DOHH2 (cell line): Measurements from ENCODE around the gene ISCA2.

ENCODE experiments used
- H3F3A ChIP-seq: fragments of 200-600 bp; sonication (generic), shearing (Covaris generic); 2 replicates; pipeline ENCODE4 v1.6.0; 2016; ENCODE audit warnings: antibody characterized with exemption, mild to moderate bottlenecking; ENCODE audit not compliant: control insufficient read depth, insufficient read depth
- H3K27ac ChIP-seq: fragments of 200-600 bp; sonication (generic); 2 replicates; pipeline ENCODE4 v1.5.1; 2014; ENCODE audit warnings: low read depth, mild to moderate bottlenecking, low read length, moderate library complexity
- H3K27me3 ChIP-seq: fragments of 200-600 bp; sonication (generic); 2 replicates; pipeline ENCODE4 v1.6.1; 2014; ENCODE audit warnings: mild to moderate bottlenecking, low read length, mixed read lengths; ENCODE audit not compliant: control insufficient read depth
- H3K36me3 ChIP-seq: fragments of 200-600 bp; sonication (generic); 2 replicates; pipeline ENCODE4 v1.6.1; 2014; ENCODE audit warnings: mild to moderate bottlenecking, low read length, moderate library complexity, mixed read lengths; ENCODE audit not compliant: control insufficient read depth
- H3K4me1 ChIP-seq: fragments of 200-600 bp; sonication (generic); 2 replicates; pipeline ENCODE4 v1.6.1; 2014; ENCODE audit warnings: mild to moderate bottlenecking, low read length, mixed read lengths; ENCODE audit not compliant: control insufficient read depth
- H3K4me2 ChIP-seq: fragments of 200-600 bp; sonication (generic); 2 replicates; pipeline ENCODE4 v1.6.0; 2014; ENCODE audit warnings: mild to moderate bottlenecking, low read length, moderate library complexity
- H3K4me3 ChIP-seq: fragments of 200-600 bp; sonication (generic); 2 replicates; pipeline ENCODE4 v1.5.1; 2014; ENCODE audit warnings: mild to moderate bottlenecking, low read length, mixed read lengths
- H3K79me2 ChIP-seq: fragments of 200-600 bp; sonication (generic); 2 replicates; pipeline ENCODE4 v1.6.1; 2014; ENCODE audit warnings: mild to moderate bottlenecking, low read length, mixed read lengths; ENCODE audit not compliant: control insufficient read depth
- H3K9me2 ChIP-seq: fragments of 200-600 bp; sonication (generic); replicated peaks from 2 replicates; pipeline ENCODE4 v1.6.1; 2014; ENCODE audit warnings: mild to moderate bottlenecking, low read length, mixed read lengths; ENCODE audit not compliant: control insufficient read depth
- H3K9me3 ChIP-seq: fragments of 200-600 bp; sonication (generic); 2 replicates; pipeline ENCODE4 v1.6.1; 2014; ENCODE audit warnings: antibody characterized with exemption, low read length, mixed read lengths; ENCODE audit not compliant: control insufficient read depth, insufficient read depth
- H4K20me1 ChIP-seq: fragments of 200-600 bp; sonication (generic); 2 replicates; pipeline ENCODE4 v1.6.0; 2014; ENCODE audit warnings: low read depth, mild to moderate bottlenecking, antibody characterized with exemption, low read length, moderate library complexity; ENCODE audit not compliant: control insufficient read depth, insufficient read depth
- EZH2phosphoT487 ChIP-seq: fragments of 200-600 bp; sonication (generic); IDR thresholded peaks from 2 replicates; pipeline ENCODE4 v1.6.1; 2017; ENCODE audit warnings: borderline replicate concordance, mild to moderate bottlenecking, antibody characterized with exemption, low read length, moderate library complexity, mixed read lengths
- TF ChIP-seq, protein P1 (sequence below): fragments of 200-600 bp; sonication (generic); IDR thresholded peaks from one replicate; pipeline ENCODE4 v1.5.1; 2014; ENCODE audit warnings: antibody characterized with exemption, mild to moderate bottlenecking, low read depth, low read length; ENCODE audit not compliant: poor library complexity, severe bottlenecking

The ISCA2 gene

DNA sequence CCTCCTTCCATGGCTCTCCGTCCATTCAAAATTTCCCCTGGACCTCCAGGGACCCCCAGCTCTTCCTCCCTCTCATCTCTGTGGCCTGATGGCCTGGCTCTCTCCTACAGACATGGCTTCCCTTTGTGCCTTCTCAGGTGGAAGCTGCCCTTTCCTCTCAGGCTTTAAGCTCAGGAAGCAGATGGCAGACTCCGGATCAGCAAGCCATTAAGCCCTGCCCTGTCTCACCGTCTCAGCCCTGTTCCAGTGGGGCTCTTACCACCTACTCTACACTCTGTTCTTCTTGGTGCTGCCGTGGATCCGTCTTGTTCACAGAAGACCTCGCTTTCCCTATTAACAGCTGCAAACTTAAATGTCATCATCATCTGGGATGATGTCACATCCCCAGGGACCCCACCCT lies 33.6 kb upstream of the ISCA2 start:
- Histone ChIP-seq H3K4me1 (no peaks in the 10 kb centered on the region), H3K27me3 (0 out of 2 replicates have a peak, but pooled peaks cover 3% of the 10 kb centered on the region), H3K9me3 (no peaks in the 10 kb centered on the region)

DNA sequence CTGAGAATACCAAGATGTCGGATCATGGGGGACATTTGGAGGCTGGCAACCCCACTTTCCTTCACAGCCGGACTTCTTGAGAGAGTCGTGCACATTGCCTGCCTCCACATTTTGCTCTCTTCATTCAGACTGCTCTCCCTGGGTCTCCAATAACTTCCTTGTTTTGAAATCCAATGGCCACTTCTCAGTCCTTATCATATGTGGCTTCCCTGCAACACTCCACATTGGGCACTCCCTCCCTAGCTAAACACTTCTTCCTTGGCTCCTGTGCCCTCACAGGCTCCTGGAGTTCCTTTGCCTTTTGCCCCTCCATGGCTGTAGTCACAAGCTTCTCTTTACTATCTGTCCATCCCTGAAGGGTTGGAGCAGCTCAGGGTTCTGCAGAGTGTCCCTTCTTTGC lies 30.6 kb upstream of the ISCA2 start:
- Histone ChIP-seq H3K27ac (no peak overlapping the region), H3K79me2 (no peaks in the 10 kb centered on the region), H3K4me2 (no peak overlapping the region), H3K27me3 (peaks cover 3% of the 10 kb centered on the region; the same call in 1 of the 2 replicates), H3K4me3 (no peak overlapping the region), H3K36me3 (no peaks in the 10 kb centered on the region), H3F3A (no peaks in the 10 kb centered on the region), H3K9me3 (no peaks in the 10 kb centered on the region), H3K4me1 (no peaks in the 10 kb centered on the region), H3K9me2 (no peaks in the 10 kb centered on the region), H4K20me1 (no peaks in the 10 kb centered on the region)
- TF ChIP-seq, protein P1, sequence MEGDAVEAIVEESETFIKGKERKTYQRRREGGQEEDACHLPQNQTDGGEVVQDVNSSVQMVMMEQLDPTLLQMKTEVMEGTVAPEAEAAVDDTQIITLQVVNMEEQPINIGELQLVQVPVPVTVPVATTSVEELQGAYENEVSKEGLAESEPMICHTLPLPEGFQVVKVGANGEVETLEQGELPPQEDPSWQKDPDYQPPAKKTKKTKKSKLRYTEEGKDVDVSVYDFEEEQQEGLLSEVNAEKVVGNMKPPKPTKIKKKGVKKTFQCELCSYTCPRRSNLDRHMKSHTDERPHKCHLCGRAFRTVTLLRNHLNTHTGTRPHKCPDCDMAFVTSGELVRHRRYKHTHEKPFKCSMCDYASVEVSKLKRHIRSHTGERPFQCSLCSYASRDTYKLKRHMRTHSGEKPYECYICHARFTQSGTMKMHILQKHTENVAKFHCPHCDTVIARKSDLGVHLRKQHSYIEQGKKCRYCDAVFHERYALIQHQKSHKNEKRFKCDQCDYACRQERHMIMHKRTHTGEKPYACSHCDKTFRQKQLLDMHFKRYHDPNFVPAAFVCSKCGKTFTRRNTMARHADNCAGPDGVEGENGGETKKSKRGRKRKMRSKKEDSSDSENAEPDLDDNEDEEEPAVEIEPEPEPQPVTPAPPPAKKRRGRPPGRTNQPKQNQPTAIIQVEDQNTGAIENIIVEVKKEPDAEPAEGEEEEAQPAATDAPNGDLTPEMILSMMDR, result no peak
- TF ChIP-seq EZH2phosphoT487, result no peak

More for the DNA sequence above, 33.6 kb upstream of the ISCA2 start:
- Histone ChIP-seq H3K4me2 (no peak overlapping the region), H3K9me2 (no peaks in the 10 kb centered on the region), H3K79me2 (no peaks in the 10 kb centered on the region), H3K27ac (no peak overlapping the region), H3K36me3 (no peaks in the 10 kb centered on the region), H3K4me3 (no peak overlapping the region), H3F3A (no peaks in the 10 kb centered on the region), H4K20me1 (no peaks in the 10 kb centered on the region)
- TF ChIP-seq, protein P1, result no peak
- no peak for TF ChIP-seq EZH2phosphoT487

DNA sequence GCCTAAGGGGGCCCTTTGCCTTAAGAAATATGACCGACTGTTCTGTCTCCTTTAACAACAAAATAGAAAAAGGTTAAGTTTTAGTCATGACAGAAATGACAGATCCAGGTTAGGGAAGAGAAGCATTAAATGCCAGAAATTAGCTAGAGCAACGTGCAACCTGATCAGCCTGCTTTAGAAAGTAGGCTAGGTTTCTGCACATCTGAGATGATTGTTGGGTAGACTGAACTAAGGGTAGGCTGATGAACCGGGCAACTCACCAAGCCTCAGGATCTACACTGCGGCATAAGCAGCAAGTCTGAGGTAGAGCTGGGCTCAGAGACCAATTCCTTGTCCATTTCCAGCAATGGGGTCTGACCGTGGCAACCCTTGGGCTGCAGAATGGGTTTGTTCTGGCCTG lies 29.9 kb upstream of the ISCA2 start:
- no peak for TF ChIP-seq EZH2phosphoT487
- TF ChIP-seq, protein P1, result no peak
- Histone ChIP-seq H3K36me3 (no peaks in the 10 kb centered on the region), H3K4me3 (no peak overlapping the region), H3K27ac (no peak overlapping the region), H3K4me1 (no peaks in the 10 kb centered on the region), H3K9me2 (no peaks in the 10 kb centered on the region), H4K20me1 (no peaks in the 10 kb centered on the region), H3F3A (no peaks in the 10 kb centered on the region), H3K27me3 (peaks cover 3% of the 10 kb centered on the region; the same call in 1 of the 2 replicates), H3K9me3 (no peaks in the 10 kb centered on the region), H3K79me2 (no peaks in the 10 kb centered on the region), H3K4me2 (no peak overlapping the region)

GRCh38 chr14:74464785-74465184 lies 28.8 kb upstream of the ISCA2 start:
- Histone ChIP-seq H3K27me3 (no peaks in the 10 kb centered on the region; the same call in 1 of the 2 replicates), H4K20me1 (no peaks in the 10 kb centered on the region), H3K4me1 (no peaks in the 10 kb centered on the region), H3F3A (no peaks in the 10 kb centered on the region), H3K4me3 (no peak overlapping the region), H3K36me3 (no peaks in the 10 kb centered on the region), H3K9me2 (no peaks in the 10 kb centered on the region), H3K79me2 (no peaks in the 10 kb centered on the region), H3K27ac (no peak overlapping the region), H3K4me2 (no peak overlapping the region), H3K9me3 (no peaks in the 10 kb centered on the region)
- TF ChIP-seq EZH2phosphoT487, result no peak
- TF ChIP-seq, protein P1, result no peak
